ENCODE results near the gene SGCB. TPM values are rescaled to one million over a fixed set of nuclear protein-coding genes. Genes with fewer than 3 reads are reported as not detected.

SGCB gene
- total and polyA plus RNA-seq, 2 donors (not counting 1 experiment from before 2014, with no cell fraction given), result 2.3 to 9.7 TPM

GRCh38 chr4:52081216-52081615, 43.1 kb upstream of the SGCB start:
- Histone ChIP-seq H3K27me3 (replicated peaks in 1 of 4; ENCODE audit: control extremely low read depth in 1 of 4, control insufficient read depth in 3 of 4, insufficient read depth in 4 of 4, low read length in 3 of 4) (peaks cover 0 to 5% (median under 1%) of the 10 kb centered on the region in 4 experiments), H4K20me1 (ENCODE audit: control insufficient read depth, insufficient read depth, low read length, poor library complexity, severe bottlenecking) (no peaks in the 10 kb centered on the region), H2AFZ (ENCODE audit: insufficient read depth, low read depth, low read length, poor library complexity, severe bottlenecking) (no peak overlapping the region), H3K9ac (ENCODE audit: low read length) (no peak overlapping the region), H3K4me3 (ENCODE audit: control extremely low read depth in 1 of 5, extremely low read depth in 1 of 5, insufficient read depth in 1 of 5, low read depth in 2 of 5, low read length in 4 of 5) (no peak overlapping the region), H3K36me3 (replicated peaks in 1 of 2; ENCODE audit: control extremely low read depth in 1 of 2, control insufficient read depth in 1 of 2, extremely low read depth in 1 of 2, insufficient read depth in 2 of 2, low read length in 1 of 2) (no peaks in the 10 kb centered on the region), H3K4me1 (ENCODE audit: control insufficient read depth in 2 of 2, insufficient read depth in 2 of 2, low read length in 2 of 2) (no peaks in the 10 kb centered on the region), H3K27ac (ENCODE audit: low read length in 2 of 2) (no peak overlapping the region), H3K79me2 (ENCODE audit: control insufficient read depth, insufficient read depth, low read length) (no peaks in the 10 kb centered on the region), H3K4me2 (replicated peaks; ENCODE audit: low read depth, low read length, poor library complexity, severe bottlenecking) (no peak overlapping the region), H3K9me3 (ENCODE audit: control extremely low read depth in 1 of 3, control insufficient read depth in 2 of 3, insufficient read depth in 1 of 3, low read length in 2 of 3) (peaks cover 0 to 3% (median 0%) of the 10 kb centered on the region in 3 donors)
- no peak for DNase-seq
- Mint-ChIP-seq H3K27me3 (peaks cover 2% of the 10 kb centered on the region), H3K4me3 (no peak overlapping the region), H3K4me1 (no peaks in the 10 kb centered on the region), H3K27ac (no peak overlapping the region), H3K9me3 (ENCODE audit: insufficient read depth) (peaks cover 1% of the 10 kb centered on the region)
- POLR2A ChIA-PET, result no interaction called here
- TF ChIP-seq, protein P1, sequence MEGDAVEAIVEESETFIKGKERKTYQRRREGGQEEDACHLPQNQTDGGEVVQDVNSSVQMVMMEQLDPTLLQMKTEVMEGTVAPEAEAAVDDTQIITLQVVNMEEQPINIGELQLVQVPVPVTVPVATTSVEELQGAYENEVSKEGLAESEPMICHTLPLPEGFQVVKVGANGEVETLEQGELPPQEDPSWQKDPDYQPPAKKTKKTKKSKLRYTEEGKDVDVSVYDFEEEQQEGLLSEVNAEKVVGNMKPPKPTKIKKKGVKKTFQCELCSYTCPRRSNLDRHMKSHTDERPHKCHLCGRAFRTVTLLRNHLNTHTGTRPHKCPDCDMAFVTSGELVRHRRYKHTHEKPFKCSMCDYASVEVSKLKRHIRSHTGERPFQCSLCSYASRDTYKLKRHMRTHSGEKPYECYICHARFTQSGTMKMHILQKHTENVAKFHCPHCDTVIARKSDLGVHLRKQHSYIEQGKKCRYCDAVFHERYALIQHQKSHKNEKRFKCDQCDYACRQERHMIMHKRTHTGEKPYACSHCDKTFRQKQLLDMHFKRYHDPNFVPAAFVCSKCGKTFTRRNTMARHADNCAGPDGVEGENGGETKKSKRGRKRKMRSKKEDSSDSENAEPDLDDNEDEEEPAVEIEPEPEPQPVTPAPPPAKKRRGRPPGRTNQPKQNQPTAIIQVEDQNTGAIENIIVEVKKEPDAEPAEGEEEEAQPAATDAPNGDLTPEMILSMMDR (IDR thresholded peaks at IDR 0.05), result no peak
- TF ChIP-seq EZH2 (IDR thresholded peaks at IDR 0.05; ENCODE audit: borderline replicate concordance, insufficient read depth, low read depth, low read length, poor library complexity, severe bottlenecking), result no peak
- CTCF ChIA-PET, result no interaction called here
- intact Hi-C loops (cut with micrococcal nuclease), result no loop called here
- no peak for ATAC-seq (ENCODE audit: low read depth)

- H3K4me1 ChIP-seq (ENCODE audit: control insufficient read depth in 2 of 2, insufficient read depth in 2 of 2, low read length in 2 of 2), result no peaks in the 10 kb centered on the region
- POLR2A ChIA-PET, result no interaction called here
- Mint-ChIP-seq H3K9me3 (ENCODE audit: insufficient read depth) (no peaks in the 10 kb centered on the region), H3K4me3 (no peak overlapping the region), H3K4me1 (no peaks in the 10 kb centered on the region), H3K27me3 (peaks cover 9% of the 10 kb centered on the region), H3K27ac (no peak overlapping the region)
- no peak overlapping the region for H3K4me2 ChIP-seq (replicated peaks; ENCODE audit: low read depth, low read length, poor library complexity, severe bottlenecking)
- H3K9ac ChIP-seq (ENCODE audit: low read length), result no peak overlapping the region
- 86% methylated on average over 2 of the region's 2 CpGs for WGBS (ENCODE audit: insufficient coverage)
- no peaks in the 10 kb centered on the region for H4K20me1 ChIP-seq (ENCODE audit: control insufficient read depth, insufficient read depth, low read length, poor library complexity, severe bottlenecking)
- no peak overlapping the region for H3K27ac ChIP-seq (ENCODE audit: low read length in 2 of 2)
- ATAC-seq (ENCODE audit: low read depth), result no peak
- CTCF ChIA-PET, result no interaction called here
- H3K4me3 ChIP-seq (ENCODE audit: control extremely low read depth in 1 of 5, extremely low read depth in 1 of 5, insufficient read depth in 1 of 5, low read depth in 2 of 5, low read length in 4 of 5), result no peak overlapping the region
- no peak for TF ChIP-seq EZH2 (IDR thresholded peaks at IDR 0.05; ENCODE audit: borderline replicate concordance, insufficient read depth, low read depth, low read length, poor library complexity, severe bottlenecking)
- TF ChIP-seq, protein P1 (IDR thresholded peaks at IDR 0.05), result no peak
- peaks cover 0 to 6% (median 3%) of the 10 kb centered on the region in 4 experiments for H3K27me3 ChIP-seq (replicated peaks in 1 of 4; ENCODE audit: control extremely low read depth in 1 of 4, control insufficient read depth in 3 of 4, insufficient read depth in 4 of 4, low read length in 3 of 4)
- H3K9me3 ChIP-seq (ENCODE audit: control extremely low read depth in 1 of 3, control insufficient read depth in 2 of 3, insufficient read depth in 1 of 3, low read length in 2 of 3), result peaks cover 0 to 3% (median 0%) of the 10 kb centered on the region in 3 donors
- DNase-seq, result no peak
- H3K79me2 ChIP-seq (ENCODE audit: control insufficient read depth, insufficient read depth, low read length), result no peaks in the 10 kb centered on the region
- no peak overlapping the region for H2AFZ ChIP-seq (ENCODE audit: insufficient read depth, low read depth, low read length, poor library complexity, severe bottlenecking)
- intact Hi-C loops (cut with micrococcal nuclease), result no loop called here
- H3K36me3 ChIP-seq (replicated peaks in 1 of 2; ENCODE audit: control extremely low read depth in 1 of 2, control insufficient read depth in 1 of 2, extremely low read depth in 1 of 2, insufficient read depth in 2 of 2, low read length in 1 of 2), result no peaks in the 10 kb centered on the region
Measured at GRCh38 chr4:52079659-52080058, 41.6 kb upstream of the SGCB start.

Data from B cell (primary cell).